Neuronal stem cell (in vitro differentiated cells): ENCODE measurements around the gene ZNF200.
"Not testable (repeated sequence)": the region's sequence is repeated elsewhere in the genome, so short reads cannot be mapped to it uniquely, and the experiment has no call there.

Experiments used
- DNase-seq: peaks from one replicate; pipeline ENCODE4 v3.0.0-alpha.2; 2013; ENCODE audit warnings: low spot score
- H2AFZ ChIP-seq: one replicate; pipeline ENCODE4 v1.6.1; 2013; ENCODE audit warnings: mild to moderate bottlenecking, low read length, inconsistent platforms
- H2AK5ac ChIP-seq: 2 replicates; pipeline ENCODE4 v1.6.1; 2013; ENCODE audit warnings: low read depth, mild to moderate bottlenecking, inconsistent platforms, low read length, moderate library complexity, mixed read lengths
- H2BK120ac ChIP-seq: 2 replicates; pipeline ENCODE4 v1.6.1; 2013; ENCODE audit warnings: low read depth, mild to moderate bottlenecking, inconsistent platforms, low read length, moderate library complexity, mixed read lengths
- H2BK12ac ChIP-seq: one replicate; pipeline ENCODE4 v1.6.1; 2013; ENCODE audit warnings: low read length, inconsistent platforms
- H2BK15ac ChIP-seq: 2 replicates; pipeline ENCODE4 v1.6.1; 2013; ENCODE audit warnings: mild to moderate bottlenecking, low read length, inconsistent platforms, mixed read lengths
- H2BK5ac ChIP-seq: one replicate; pipeline ENCODE4 v1.6.1; 2013; ENCODE audit warnings: inconsistent platforms, mild to moderate bottlenecking, low read length, moderate library complexity
- H3K14ac ChIP-seq: one replicate; pipeline ENCODE4 v1.6.1; 2013; ENCODE audit warnings: low read length, inconsistent platforms
- H3K18ac ChIP-seq: 2 replicates; pipeline ENCODE4 v1.6.1; 2013; ENCODE audit warnings: low read length, inconsistent platforms
- H3K23ac ChIP-seq: 2 replicates; pipeline ENCODE4 v1.6.1; 2013; ENCODE audit warnings: low read depth, mild to moderate bottlenecking, mixed read lengths, low read length, inconsistent platforms; ENCODE audit not compliant: poor library complexity
- H3K27ac ChIP-seq: replicated peaks from 3 replicates; pipeline ENCODE4 v1.5.1; 2013; ENCODE audit warnings: low read length, inconsistent platforms
- H3K27me3 ChIP-seq, 3 experiments: 2 replicates each; pipeline ENCODE4 v1.6.1; 2013; ENCODE audit warnings: low read length in 3 of 3, mild to moderate bottlenecking in 2 of 3, inconsistent platforms in 1 of 3, low read depth in 1 of 3, mixed read lengths in 1 of 3, moderate library complexity in 1 of 3; ENCODE audit not compliant: control insufficient read depth in 3 of 3, insufficient read depth in 3 of 3
- H3K36me3 ChIP-seq, 2 donors: replicated peaks in 1 of 2; 2 replicates each; pipeline ENCODE4 v1.6.1; 2013; ENCODE audit warnings: low read length in 2 of 2; ENCODE audit not compliant: control insufficient read depth in 2 of 2, insufficient read depth in 2 of 2
- H3K4ac ChIP-seq: 2 replicates; pipeline ENCODE4 v1.6.1; 2013; ENCODE audit warnings: inconsistent platforms, mild to moderate bottlenecking, low read length, moderate library complexity
- H3K4me1 ChIP-seq, 2 donors: 1 replicate in 1 of 2; 2 replicates in 1 of 2; pipeline ENCODE4 v1.6.1; 2013; ENCODE audit warnings: low read length in 2 of 2, low read depth in 1 of 2; ENCODE audit not compliant: control insufficient read depth in 2 of 2, insufficient read depth in 1 of 2
- H3K4me2 ChIP-seq: one replicate; pipeline ENCODE4 v1.6.1; 2013; ENCODE audit warnings: mild to moderate bottlenecking, low read length, inconsistent platforms; ENCODE audit not compliant: insufficient read depth, poor library complexity, severe bottlenecking
- H3K4me3 ChIP-seq, 2 donors: 2 replicates each; pipeline ENCODE4 v1.5.1; 2013; ENCODE audit warnings: low read length in 2 of 2, mild to moderate bottlenecking in 2 of 2, inconsistent platforms in 1 of 2, moderate library complexity in 1 of 2
- H3K79me1 ChIP-seq: one replicate; pipeline ENCODE4 v1.6.1; 2013; ENCODE audit warnings: low read depth, mild to moderate bottlenecking, inconsistent platforms, low read length, moderate library complexity
- H3K9ac ChIP-seq: one replicate; pipeline ENCODE4 v1.6.1; 2013; ENCODE audit warnings: mild to moderate bottlenecking, low read depth, low read length, inconsistent platforms; ENCODE audit not compliant: poor library complexity
- H3K9me3 ChIP-seq, 2 donors: replicated peaks in 1 of 2; 2 replicates each; pipeline versions ENCODE3 to v1.6.1; 2013; ENCODE audit warnings: low read length in 2 of 2, mild to moderate bottlenecking in 2 of 2, inconsistent platforms in 1 of 2, low read depth in 1 of 2, mixed read lengths in 1 of 2, moderate library complexity in 1 of 2; ENCODE audit not compliant: control insufficient read depth in 2 of 2, insufficient read depth in 1 of 2
- H4K8ac ChIP-seq: one replicate; pipeline ENCODE4 v1.6.1; 2013; ENCODE audit warnings: low read depth, mild to moderate bottlenecking, inconsistent platforms, low read length, moderate library complexity
- H4K91ac ChIP-seq: one replicate; pipeline ENCODE4 v1.6.1; 2013; ENCODE audit warnings: low read length, low read depth, mild to moderate bottlenecking, inconsistent platforms; ENCODE audit not compliant: poor library complexity
- WGBS, 2 donors: extraction: QIAGEN DNeasy Blood & Tissue Kit; methylation state at CpG; one replicate each; pipeline ENCODE4 v1.1.7; 2013; ENCODE audit warnings: missing lambda C conversion rate in 2 of 2, mixed read lengths in 1 of 2; ENCODE audit not compliant: insufficient read length in 2 of 2, insufficient replicate concordance in 1 of 2; ENCODE audit errors: extremely low coverage in 2 of 2; 5-methylcytosine and 5-hydroxymethylcytosine counted together

The ZNF200 gene

GRCh38 chr16:3212006-3212405 is 23.0 kb downstream of the ZNF200 start:
- Histone ChIP-seq H3K18ac (no peak overlapping the region), H3K23ac (no peak overlapping the region), H2BK5ac (no peak overlapping the region), H3K9ac (no peak overlapping the region), H3K4ac (no peak overlapping the region), H2BK12ac (no peak overlapping the region), H2AFZ (peak overlapping the region; percentile 35), H3K14ac (no peak overlapping the region), H3K4me3 (no peak overlapping the region), H2BK15ac (no peak overlapping the region), H4K91ac (no peak overlapping the region), H3K27me3 (peaks cover 0 to 1% (median 0%) of the 10 kb centered on the region in 3 experiments), H2BK120ac (no peak overlapping the region), H3K79me1 (peaks cover 2% of the 10 kb centered on the region), H3K4me1 (no peaks in the 10 kb centered on the region), H3K4me2 (no peak overlapping the region), H3K9me3 (peaks cover 3 to 11% of the 10 kb centered on the region in 2 donors), H2AK5ac (no peak overlapping the region), H3K36me3 (no peaks in the 10 kb centered on the region), H4K8ac (no peak overlapping the region), H3K27ac (no peak overlapping the region)
- no CpG with 5 or more reads among the region's 3 CpGs for WGBS, 2 donors
- DNase-seq, result no peak

- peaks cover 0 to 7% of the 10 kb centered on the region in 2 donors for H3K4me1 ChIP-seq
- H3K27ac ChIP-seq, result no peak overlapping the region
- no peak overlapping the region for H2AK5ac ChIP-seq
- H3K27me3 ChIP-seq, result no peaks in the 10 kb centered on the region
- no peak overlapping the region for H2AFZ ChIP-seq
- H3K79me1 ChIP-seq, result no peaks in the 10 kb centered on the region
- no peak overlapping the region for H3K18ac ChIP-seq
- no CpG with 5 or more reads among the region's 19 CpGs for WGBS, 2 donors
- no peak overlapping the region for H3K4me2 ChIP-seq
- H2BK15ac ChIP-seq, result no peak overlapping the region
- H2BK120ac ChIP-seq, result no peak overlapping the region
- H3K9me3 ChIP-seq, result peaks cover 11 to 17% of the 10 kb centered on the region in 2 donors
- H4K8ac ChIP-seq, result no peak overlapping the region
- DNase-seq, result no peak
- no peaks in the 10 kb centered on the region for H3K36me3 ChIP-seq
- H3K4ac ChIP-seq, result no peak overlapping the region
- no peak overlapping the region for H2BK12ac ChIP-seq
- no peak overlapping the region for H3K4me3 ChIP-seq
- no peak overlapping the region for H3K9ac ChIP-seq
- no peak overlapping the region for H3K23ac ChIP-seq
- no peak overlapping the region for H2BK5ac ChIP-seq
- no peak overlapping the region for H3K14ac ChIP-seq
- no peak overlapping the region for H4K91ac ChIP-seq
Measured at GRCh38 chr16:3207086-3207953, 27.6 kb downstream of the ZNF200 start.

GRCh38 chr16:3205939-3206338 is 29.0 kb downstream of the ZNF200 start:
- H3K27ac ChIP-seq, H3K18ac ChIP-seq, H3K27me3 ChIP-seq, H2AK5ac ChIP-seq, H3K79me1 ChIP-seq, H2AFZ ChIP-seq, H3K4ac ChIP-seq, H3K9ac ChIP-seq, H2BK5ac ChIP-seq, H3K36me3 ChIP-seq, H2BK12ac ChIP-seq, H3K4me3 ChIP-seq, H3K4me1 ChIP-seq, DNase-seq, H3K4me2 ChIP-seq, H3K23ac ChIP-seq, H3K14ac ChIP-seq, H4K8ac ChIP-seq, H2BK15ac ChIP-seq, H2BK120ac ChIP-seq, H4K91ac ChIP-seq: not testable (repeated sequence)
- WGBS, 2 donors, result no CpG with 5 or more reads among the region's 3 CpGs
- H3K9me3 ChIP-seq, result peaks cover 11 to 14% of the 10 kb centered on the region in 2 donors

DNA sequence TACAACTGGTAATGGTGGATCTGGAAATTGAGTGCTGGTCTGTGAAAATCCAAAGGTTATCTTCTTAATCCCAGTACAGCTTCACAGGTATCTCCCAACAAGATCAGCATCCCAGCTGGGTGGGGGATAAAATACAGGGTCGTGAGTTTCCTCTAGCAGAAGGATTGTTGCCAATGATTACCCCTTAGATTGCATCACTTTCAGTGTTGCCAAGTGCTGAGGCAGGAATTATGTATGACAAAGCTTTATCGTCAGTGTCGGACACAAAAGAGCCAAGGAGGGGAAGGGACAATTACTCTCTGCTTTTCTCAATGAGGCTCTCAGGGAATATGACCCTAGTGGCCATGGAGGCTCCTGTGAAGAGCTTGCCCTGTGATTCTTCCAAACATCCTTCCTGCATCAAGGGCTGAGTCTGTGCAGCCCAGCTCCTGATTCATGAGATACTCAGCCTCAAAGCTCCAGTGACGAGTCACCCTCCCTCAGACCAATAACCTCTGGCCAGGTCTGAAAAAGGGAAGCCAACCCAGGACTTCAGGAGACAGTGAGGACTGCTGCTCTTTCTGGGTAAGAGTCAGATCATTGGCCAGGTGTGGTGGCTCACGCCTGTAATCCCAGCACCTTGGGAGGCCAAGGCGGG is 31.9 kb downstream of the ZNF200 start:
- Histone ChIP-seq H4K8ac (no peak overlapping the region), H2AFZ (peak overlapping the region; percentile 57), H3K27me3 (peaks cover 0 to 10% (median 0%) of the 10 kb centered on the region in 3 experiments), H3K4me2 (no peak overlapping the region), H3K9ac (no peak overlapping the region), H2BK120ac (no peak overlapping the region), H2BK5ac (no peak overlapping the region), H2BK15ac (no peak overlapping the region), H3K36me3 (no peaks in the 10 kb centered on the region), H3K27ac (no peak overlapping the region), H3K4me3 (no peak overlapping the region), H3K4ac (no peak overlapping the region), H4K91ac (no peak overlapping the region), H3K23ac (no peak overlapping the region), H2AK5ac (no peak overlapping the region), H3K79me1 (no peaks in the 10 kb centered on the region), H3K14ac (no peak overlapping the region), H3K4me1 (peaks cover 0 to 9% of the 10 kb centered on the region in 2 donors), H3K18ac (no peak overlapping the region), H3K9me3 (peaks cover 8 to 11% of the 10 kb centered on the region in 2 donors), H2BK12ac (no peak overlapping the region)
- WGBS, 2 donors, result no CpG with 5 or more reads among the region's 6 CpGs
- DNase-seq, result no peak
